ENCODE results near the gene NDE1. TPM values are rescaled to one million over a fixed set of nuclear protein-coding genes. Genes with fewer than 3 reads are reported as not detected.
A peak's percentile ranks its signal among the peaks of the same experiment; 100 is the strongest.
"Not testable (repeated sequence)": the region's sequence is repeated elsewhere in the genome, so short reads cannot be mapped to it uniquely, and the experiment has no call there.

Gene NDE1
- total and polyA plus RNA-seq, 2 of the 4 experiments (the other 2 are of a cell fraction) = 22.7 to 29.2 TPM

DNA sequence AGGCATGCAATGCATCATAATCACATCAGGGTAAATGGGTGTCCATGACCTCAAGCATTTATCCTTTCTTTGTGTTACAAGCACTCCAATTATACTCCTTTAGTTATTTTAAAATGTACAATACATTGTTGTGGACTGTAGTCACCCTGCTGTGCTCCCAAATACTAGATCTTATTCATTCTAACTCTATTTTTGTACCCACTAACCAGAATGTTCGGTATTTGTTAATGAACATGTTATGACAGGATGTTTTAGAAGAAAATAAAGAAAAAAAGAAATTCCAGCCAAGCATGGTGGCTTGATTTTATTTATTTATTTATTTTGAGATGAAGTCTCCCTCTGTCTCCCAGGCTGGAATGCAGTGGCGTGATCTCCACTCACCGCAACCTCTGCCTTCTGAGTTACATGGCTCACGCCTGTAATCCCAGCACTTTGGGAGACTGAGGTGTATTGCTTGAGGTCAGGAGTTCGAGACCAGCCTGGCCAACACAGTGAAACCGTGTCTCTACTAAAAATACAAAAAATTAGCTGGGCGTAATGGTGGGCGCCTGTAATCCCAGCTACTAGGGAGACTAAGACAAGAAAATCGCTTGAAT lies 1.8 kb upstream of the NDE1 start:
- Histone ChIP-seq H2AFZ (replicated peaks; ENCODE audit: low read length, poor library complexity) (no peak overlapping the region), H4K20me1 (ENCODE audit: insufficient read depth, low read length) (peaks cover 11% of the 10 kb centered on the region; the same call in 1 of the 2 replicates), H3K56ac (ENCODE audit: extremely low read depth, insufficient read depth, low read length) (no peak overlapping the region), H3K27ac (ENCODE audit: insufficient read depth, low read length) (no peak overlapping the region), H4K91ac (ENCODE audit: insufficient read depth, low read depth, low read length) (no peak overlapping the region), H3K9ac (ENCODE audit: low read depth, low read length) (no peak overlapping the region), H2AK5ac (ENCODE audit: low read depth, low read length) (no peak overlapping the region), H2BK5ac (ENCODE audit: low read depth, low read length, poor library complexity, severe bottlenecking) (no peak overlapping the region), H4K5ac (ENCODE audit: low read depth, low read length) (no peak overlapping the region), H3K27me3 (ENCODE audit: control insufficient read depth, insufficient read depth, low read length) (no peaks in the 10 kb centered on the region), H4K8ac (ENCODE audit: low read depth in 2 of 2, low read length in 2 of 2) (no peak overlapping the region), H2BK120ac (ENCODE audit: low read depth, low read length) (no peak overlapping the region), H3K36me3 (ENCODE audit: control insufficient read depth, insufficient read depth, low read length) (no peaks in the 10 kb centered on the region), H3K9me1 (ENCODE audit: insufficient read depth, low read length) (peaks cover 4% of the 10 kb centered on the region; the same call in 1 of the 2 replicates), H2BK20ac (ENCODE audit: low read depth, low read length) (no peak overlapping the region), H3K9me3 (ENCODE audit: control insufficient read depth, insufficient read depth, low read length) (no peaks in the 10 kb centered on the region), H3K18ac (ENCODE audit: low read depth, low read length) (no peak overlapping the region), H3K4me2 (ENCODE audit: low read depth, low read length) (no peak overlapping the region), H3K4ac (ENCODE audit: low read depth, low read length) (no peak overlapping the region), H3K4me1 (ENCODE audit: control insufficient read depth, insufficient read depth, low read length) (peaks cover 2% of the 10 kb centered on the region; the same call in 1 of the 2 replicates), H3K79me1 (ENCODE audit: low read depth in 1 of 2, low read length in 2 of 2) (peaks cover 15 to 32% of the 10 kb centered on the region in 2 experiments), H2BK15ac (ENCODE audit: low read depth, low read length) (no peak overlapping the region), H2AK9ac (replicated peaks; ENCODE audit: low read depth, low read length, poor library complexity) (no peak overlapping the region), H3K14ac (replicated peaks; ENCODE audit: low read depth, low read length) (no peak overlapping the region), H3K4me3 (ENCODE audit: insufficient read depth, low read depth, low read length) (no peak overlapping the region), H3K23ac (ENCODE audit: low read depth, low read length) (no peak overlapping the region)
- POLR2A ChIA-PET (ENCODE audit: unreplicated experiment) = no interaction called here
- DNase-seq (no peak), ATAC-seq (ENCODE audit: low read depth) (no peak)
- TF ChIP-seq BHLHE40 (IDR thresholded peaks at IDR 0.05; ENCODE audit: low read depth, low read length) (no peak), MAZ (IDR thresholded peaks at IDR 0.05; ENCODE audit: borderline replicate concordance, low read depth, low read length) (no peak), RFX5 (IDR thresholded peaks at IDR 0.05; ENCODE audit: low read depth, low read length) (no peak)
- TF ChIP-seq, protein P1, sequence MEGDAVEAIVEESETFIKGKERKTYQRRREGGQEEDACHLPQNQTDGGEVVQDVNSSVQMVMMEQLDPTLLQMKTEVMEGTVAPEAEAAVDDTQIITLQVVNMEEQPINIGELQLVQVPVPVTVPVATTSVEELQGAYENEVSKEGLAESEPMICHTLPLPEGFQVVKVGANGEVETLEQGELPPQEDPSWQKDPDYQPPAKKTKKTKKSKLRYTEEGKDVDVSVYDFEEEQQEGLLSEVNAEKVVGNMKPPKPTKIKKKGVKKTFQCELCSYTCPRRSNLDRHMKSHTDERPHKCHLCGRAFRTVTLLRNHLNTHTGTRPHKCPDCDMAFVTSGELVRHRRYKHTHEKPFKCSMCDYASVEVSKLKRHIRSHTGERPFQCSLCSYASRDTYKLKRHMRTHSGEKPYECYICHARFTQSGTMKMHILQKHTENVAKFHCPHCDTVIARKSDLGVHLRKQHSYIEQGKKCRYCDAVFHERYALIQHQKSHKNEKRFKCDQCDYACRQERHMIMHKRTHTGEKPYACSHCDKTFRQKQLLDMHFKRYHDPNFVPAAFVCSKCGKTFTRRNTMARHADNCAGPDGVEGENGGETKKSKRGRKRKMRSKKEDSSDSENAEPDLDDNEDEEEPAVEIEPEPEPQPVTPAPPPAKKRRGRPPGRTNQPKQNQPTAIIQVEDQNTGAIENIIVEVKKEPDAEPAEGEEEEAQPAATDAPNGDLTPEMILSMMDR (conservative IDR thresholded peaks at IDR 0.05; ENCODE audit: low read depth, low read length) = no peak
- dilution Hi-C loops (cut with HindIII; ENCODE audit: low sequenced_read_pairs, unreplicated experiment) = no loop called here
- 93% methylated on average over 3 of the region's 9 CpGs; no CpG with 5 or more reads in 1 of the 2 experiments for WGBS, 2 experiments (ENCODE audit: extremely low coverage in 2 of 2, insufficient read length in 1 of 2)
- no TSS peak for BruUV-seq (replicated peaks)
- intact Hi-C loops (cut with micrococcal nuclease) = loop anchor here (5.0 kb wide), 1 partner anchor 549 kb away; no protein-coding TSS in a partner anchor
- in situ Hi-C loops (cut with MboI; ENCODE audit: low sequenced_read_pairs) = no loop called here
- CTCF ChIA-PET = no interaction called here

- H3K4me2 ChIP-seq (ENCODE audit: low read depth, low read length) = peak overlapping the region; percentile 90
- peak overlapping the region; percentile 28 for H2BK120ac ChIP-seq (ENCODE audit: low read depth, low read length)
- H4K5ac ChIP-seq (ENCODE audit: low read depth, low read length); CTCF ChIA-PET; H3K9me1 ChIP-seq (ENCODE audit: insufficient read depth, low read length); H3K14ac ChIP-seq (replicated peaks; ENCODE audit: low read depth, low read length); H2AK9ac ChIP-seq (replicated peaks; ENCODE audit: low read depth, low read length, poor library complexity); H3K9me3 ChIP-seq (ENCODE audit: control insufficient read depth, insufficient read depth, low read length); DNase-seq; H3K18ac ChIP-seq (ENCODE audit: low read depth, low read length); H3K56ac ChIP-seq (ENCODE audit: extremely low read depth, insufficient read depth, low read length); H3K27ac ChIP-seq (ENCODE audit: insufficient read depth, low read length); BruUV-seq (replicated peaks); H3K36me3 ChIP-seq (ENCODE audit: control insufficient read depth, insufficient read depth, low read length); in situ Hi-C loops (cut with MboI; ENCODE audit: low sequenced_read_pairs); ATAC-seq (ENCODE audit: low read depth); POLR2A ChIA-PET (ENCODE audit: unreplicated experiment); H3K4me1 ChIP-seq (ENCODE audit: control insufficient read depth, insufficient read depth, low read length); dilution Hi-C loops (cut with HindIII; ENCODE audit: low sequenced_read_pairs, unreplicated experiment); H4K91ac ChIP-seq (ENCODE audit: insufficient read depth, low read depth, low read length); H3K27me3 ChIP-seq (ENCODE audit: control insufficient read depth, insufficient read depth, low read length): not testable (repeated sequence)
- intact Hi-C loops (cut with micrococcal nuclease) = loop anchor here (5.0 kb wide), 1 partner anchor 548 kb away; no protein-coding TSS in a partner anchor
- H3K23ac ChIP-seq (ENCODE audit: low read depth, low read length) = peak overlapping the region; percentile 88
- 0 out of 2 replicates have a peak overlapping the region, but pooled peaks have one; percentile 5 for H2AK5ac ChIP-seq (ENCODE audit: low read depth, low read length)
- peak overlapping the region; percentile 47; the same call in 1 of the 2 replicates for H3K4me3 ChIP-seq (ENCODE audit: insufficient read depth, low read depth, low read length)
- peaks cover 21% of the 10 kb centered on the region for H4K20me1 ChIP-seq (ENCODE audit: insufficient read depth, low read length)
- peak overlapping the region; percentile 9; the same call in 1 of the 3 replicates for H2BK15ac ChIP-seq (ENCODE audit: low read depth, low read length)
- H2AFZ ChIP-seq (replicated peaks; ENCODE audit: low read length, poor library complexity) = peak overlapping the region; percentile 93
- H3K79me1 ChIP-seq (ENCODE audit: low read depth in 1 of 2, low read length in 2 of 2) = peaks cover 21 to 39% of the 10 kb centered on the region in 2 experiments
- peak overlapping the region; percentile 7 for H2BK5ac ChIP-seq (ENCODE audit: low read depth, low read length, poor library complexity, severe bottlenecking)
- H4K8ac ChIP-seq (ENCODE audit: low read depth in 2 of 2, low read length in 2 of 2) = peak overlapping the region in 1 of 2 experiments; percentile 41; a peak in 1 of 4 replicates
- 80% methylated on average over 7 of the region's 17 CpGs; no CpG with 5 or more reads in 1 of the 2 experiments for WGBS, 2 experiments (ENCODE audit: extremely low coverage in 2 of 2, insufficient read length in 1 of 2)
- H3K4ac ChIP-seq (ENCODE audit: low read depth, low read length) = peak overlapping the region; percentile 14; the same call in 1 of the 2 replicates
- peak overlapping the region; percentile 43 for H2BK20ac ChIP-seq (ENCODE audit: low read depth, low read length)
- H3K9ac ChIP-seq (ENCODE audit: low read depth, low read length) = peak overlapping the region; percentile 37; the same call in 1 of the 2 replicates
Measured at GRCh38 chr16:15649311-15649710, 734 bp upstream of the NDE1 start.

Measured in IMR-90 (cell line).